Esophagus squamous epithelium (tissue), 5 donors: ENCODE results near the gene FOXO3. TPM values are rescaled to one million over a fixed set of nuclear protein-coding genes. Genes with fewer than 3 reads are reported as not detected.

Source experiments
- DNase-seq: peaks from one replicate; lab custom pipeline; 2025; lab: John Stamatoyannopoulos, UW
- H3K27ac ChIP-seq, 4 donors: fragments of 200-600 bp; sonication (generic); one replicate each; pipeline ENCODE4 v1.5.1; 2016 to 2019; ENCODE audit warnings: mild to moderate bottlenecking in 1 of 4
- H3K27me3 ChIP-seq, 4 donors: fragments of 200-600 bp; sonication (generic); 1 replicate in 3 of 4; 2 replicates in 1 of 4; pipeline versions ENCODE4 v1.5.1 to v1.6.0; 2017 to 2021; ENCODE audit warnings: antibody characterized with exemption in 1 of 4
- H3K36me3 ChIP-seq, 3 donors: fragments of 200-600 bp; sonication (generic); one replicate each; pipeline ENCODE4 v1.5.1; 2016 to 2019
- H3K4me1 ChIP-seq, 3 donors: fragments of 200-600 bp; sonication (generic); one replicate each; pipeline ENCODE4 v1.5.1; 2017 to 2019
- H3K4me3 ChIP-seq, 4 donors: fragments of 200-600 bp; sonication (generic); 1 replicate in 3 of 4; 2 replicates in 1 of 4; pipeline ENCODE4 v1.5.1; 2016 to 2019; ENCODE audit warnings: mild to moderate bottlenecking in 2 of 4, moderate library complexity in 1 of 4
- H3K9me3 ChIP-seq, 3 donors: fragments of 200-600 bp; sonication (generic); one replicate each; pipeline ENCODE4 v1.5.1; 2016 to 2019
- CTCF ChIP-seq, 6 experiments: fragments of 450-650 bp in 4 of 6; fragments of 200-600 bp in 2 of 6; sonication (generic) in 2 of 6; IDR thresholded peaks; one replicate each; pipeline ENCODE4 v1.5.1; 2016 to 2019; ENCODE audit warnings: antibody characterized with exemption in 6 of 6, mild to moderate bottlenecking in 4 of 6, moderate library complexity in 4 of 6
- POLR2A ChIP-seq, 4 donors: fragments of 450-650 bp; IDR thresholded peaks; one replicate each; pipeline ENCODE4 v1.6.1; 2017; ENCODE audit warnings: antibody characterized with exemption in 4 of 4, mild to moderate bottlenecking in 4 of 4, moderate library complexity in 3 of 4
- WGBS, 2 donors: methylation state at CpG; one replicate each; pipeline ENCODE4 v1.1.5; 2018; 5-methylcytosine and 5-hydroxymethylcytosine counted together
- intact Hi-C: fragments of 100-400 bp; cut with DNase I; formaldehyde crosslinking; loops from one replicate; pipeline ENCODE4 v1.15.0; 2022
- total RNA-seq, 4 donors: library from RNA; depleted of rRNA; stranded (reverse); fragments of >200 nt; gene quantifications; one replicate each; pipeline ENCODE4 v1.1.0, GENCODE V29; 2016
- donor health status: DM: yes; HTN: yes; CAD: no.

Gene FOXO3
- total RNA-seq, 4 donors from 2014 or later = 30.3 to 80.7 (median 34.3) TPM

GRCh38 chr6:108564178-108564577 is 3.5 kb downstream of the FOXO3 start:
- H3K27me3 ChIP-seq = no peaks in the 10 kb centered on the region
- peaks cover under 1 to 30% (median 4%) of the 10 kb centered on the region in 3 donors for H3K36me3 ChIP-seq
- peak overlapping the region in 3 of 4 donors; percentile 73 to 98 (median 86) for H3K4me3 ChIP-seq
- WGBS, 2 donors = 0 to 23% methylated on average over 3 of the region's 3 CpGs
- intact Hi-C loops = loop anchor here (10.0 kb wide), 1 partner anchor 91 kb away; no protein-coding TSS in a partner anchor
- TF ChIP-seq POLR2A (IDR thresholded peaks at IDR 0.05) (no peak), CTCF (IDR thresholded peaks at IDR 0.05) (no peak)
- H3K4me1 ChIP-seq = peaks cover 25 to 75% (median 29%) of the 10 kb centered on the region in 3 donors
- no peaks in the 10 kb centered on the region for H3K9me3 ChIP-seq
- H3K27ac ChIP-seq = peak overlapping the region; percentile 66 to 100 (median 90)
- no peak for DNase-seq

GRCh38 chr6:108565091-108565766 is 4.5 kb downstream of the FOXO3 start:
- peak overlapping the region in 3 of 4 donors; percentile 73 to 98 (median 86) for H3K4me3 ChIP-seq
- WGBS, 2 donors = 38 to 40% methylated on average over 4 of the region's 4 CpGs
- H3K27me3 ChIP-seq = no peaks in the 10 kb centered on the region
- H3K9me3 ChIP-seq = no peaks in the 10 kb centered on the region
- intact Hi-C loops = loop anchor here (10.0 kb wide), 1 partner anchor 90 kb away; no protein-coding TSS in a partner anchor
- peaks cover 4 to 40% (median 11%) of the 10 kb centered on the region in 3 donors for H3K36me3 ChIP-seq
- peaks cover 25 to 86% (median 33%) of the 10 kb centered on the region in 3 donors for H3K4me1 ChIP-seq
- no peak for DNase-seq
- TF ChIP-seq CTCF (IDR thresholded peaks at IDR 0.05) (no peak), POLR2A (IDR thresholded peaks at IDR 0.05) (peak in 1 of 4 donors; percentile 24)
- H3K27ac ChIP-seq = peak overlapping the region; percentile 66 to 100 (median 90)

- Histone ChIP-seq H3K36me3 (peaks cover 4 to 47% (median 13%) of the 10 kb centered on the region in 3 donors), H3K27ac (peak overlapping the region; percentile 66 to 100 (median 90)), H3K4me1 (peaks cover 25 to 92% (median 33%) of the 10 kb centered on the region in 3 donors), H3K9me3 (no peaks in the 10 kb centered on the region), H3K27me3 (no peaks in the 10 kb centered on the region), H3K4me3 (peak overlapping the region in 1 of 4 donors; percentile 86)
- no peak for DNase-seq
- 6 to 9% methylated on average over 4 of the region's 4 CpGs for WGBS, 2 donors
- intact Hi-C loops = loop anchor here (10.0 kb wide), 1 partner anchor 89 kb away; no protein-coding TSS in a partner anchor
- TF ChIP-seq CTCF (IDR thresholded peaks at IDR 0.05) = peak in 3 of 6 experiments; percentile 11 to 29 (median 26)
- TF ChIP-seq POLR2A (IDR thresholded peaks at IDR 0.05) = no peak
Observed at GRCh38 chr6:108565893-108566292, 5.2 kb downstream of the FOXO3 start.

GRCh38 chr6:108566406-108566805 is 5.7 kb downstream of the FOXO3 start:
- no peak for DNase-seq
- peaks cover 4 to 52% (median 16%) of the 10 kb centered on the region in 3 donors for H3K36me3 ChIP-seq
- H3K4me3 ChIP-seq = peak overlapping the region in 1 of 4 donors; percentile 19
- intact Hi-C loops = loop anchor here (10.0 kb wide), 1 partner anchor 88 kb away; no protein-coding TSS in a partner anchor
- H3K9me3 ChIP-seq = no peaks in the 10 kb centered on the region
- H3K27me3 ChIP-seq = no peaks in the 10 kb centered on the region
- peaks cover 25 to 97% (median 36%) of the 10 kb centered on the region in 3 donors for H3K4me1 ChIP-seq
- TF ChIP-seq CTCF (IDR thresholded peaks at IDR 0.05) (no peak), POLR2A (IDR thresholded peaks at IDR 0.05) (no peak)
- peak overlapping the region; percentile 66 to 100 (median 90) for H3K27ac ChIP-seq

- 80 to 88% methylated on average over 5 of the region's 5 CpGs for WGBS, 2 donors
- Histone ChIP-seq H3K9me3 (no peaks in the 10 kb centered on the region), H3K27ac (peak overlapping the region in 3 of 4 donors; percentile 23 to 98 (median 44)), H3K36me3 (peaks cover 4 to 69% (median 16%) of the 10 kb centered on the region in 3 donors), H3K27me3 (no peaks in the 10 kb centered on the region), H3K4me3 (no peak overlapping the region), H3K4me1 (peaks cover 25 to 96% (median 37%) of the 10 kb centered on the region in 3 donors)
- intact Hi-C loops = loop anchor here (10.0 kb wide), 1 partner anchor 87 kb away; no protein-coding TSS in a partner anchor
- TF ChIP-seq CTCF (IDR thresholded peaks at IDR 0.05) (no peak), POLR2A (IDR thresholded peaks at IDR 0.05) (no peak)
- no peak for DNase-seq
Observed at GRCh38 chr6:108568101-108568500, 7.4 kb downstream of the FOXO3 start.
